Measurements from ENCODE around the gene ATIC. TPM values are rescaled to one million over a fixed set of nuclear protein-coding genes. Genes with fewer than 3 reads are reported as not detected.

ATIC gene
- total RNA-seq, 1 experiment from 2014 or later = 173 TPM

DNA sequence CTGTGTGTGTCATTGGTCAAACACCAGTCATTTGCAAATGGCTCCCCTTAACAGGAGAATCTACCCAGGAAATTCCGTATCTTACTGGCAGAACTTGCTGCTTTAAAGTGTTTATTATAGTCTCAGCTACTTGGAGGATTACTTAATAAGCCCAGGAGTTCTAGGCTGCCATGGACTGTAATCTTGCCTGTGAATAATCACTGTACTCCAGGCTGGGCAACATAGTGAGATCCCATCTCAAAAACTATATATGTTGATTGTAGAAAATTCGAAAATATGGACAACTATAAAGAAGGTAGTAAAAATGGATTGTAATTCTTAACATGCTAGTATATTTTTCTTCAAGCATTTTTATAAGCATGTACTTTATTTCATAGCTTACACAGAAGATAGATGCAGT lies 4.5 kb downstream of the ATIC start (continued):
- TF ChIP-seq, protein P1, sequence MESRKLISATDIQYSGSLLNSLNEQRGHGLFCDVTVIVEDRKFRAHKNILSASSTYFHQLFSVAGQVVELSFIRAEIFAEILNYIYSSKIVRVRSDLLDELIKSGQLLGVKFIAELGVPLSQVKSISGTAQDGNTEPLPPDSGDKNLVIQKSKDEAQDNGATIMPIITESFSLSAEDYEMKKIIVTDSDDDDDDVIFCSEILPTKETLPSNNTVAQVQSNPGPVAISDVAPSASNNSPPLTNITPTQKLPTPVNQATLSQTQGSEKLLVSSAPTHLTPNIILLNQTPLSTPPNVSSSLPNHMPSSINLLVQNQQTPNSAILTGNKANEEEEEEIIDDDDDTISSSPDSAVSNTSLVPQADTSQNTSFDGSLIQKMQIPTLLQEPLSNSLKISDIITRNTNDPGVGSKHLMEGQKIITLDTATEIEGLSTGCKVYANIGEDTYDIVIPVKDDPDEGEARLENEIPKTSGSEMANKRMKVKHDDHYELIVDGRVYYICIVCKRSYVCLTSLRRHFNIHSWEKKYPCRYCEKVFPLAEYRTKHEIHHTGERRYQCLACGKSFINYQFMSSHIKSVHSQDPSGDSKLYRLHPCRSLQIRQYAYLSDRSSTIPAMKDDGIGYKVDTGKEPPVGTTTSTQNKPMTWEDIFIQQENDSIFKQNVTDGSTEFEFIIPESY (IDR thresholded peaks at IDR 0.05; ENCODE audit: extremely low read depth, insufficient replicate concordance, low read length) = no peak
- TF ChIP-seq EZH2 (IDR thresholded peaks at IDR 0.05) = no peak
- no peak for TF ChIP-seq ZNF274 (IDR thresholded peaks at IDR 0.05; ENCODE audit: low read depth, low read length)
- TF ChIP-seq, protein P2, sequence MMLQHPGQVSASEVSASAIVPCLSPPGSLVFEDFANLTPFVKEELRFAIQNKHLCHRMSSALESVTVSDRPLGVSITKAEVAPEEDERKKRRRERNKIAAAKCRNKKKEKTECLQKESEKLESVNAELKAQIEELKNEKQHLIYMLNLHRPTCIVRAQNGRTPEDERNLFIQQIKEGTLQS (IDR thresholded peaks at IDR 0.05) = no peak
- no peak for TF ChIP-seq CBX3 (IDR thresholded peaks at IDR 0.05; ENCODE audit: low read depth)

DNA sequence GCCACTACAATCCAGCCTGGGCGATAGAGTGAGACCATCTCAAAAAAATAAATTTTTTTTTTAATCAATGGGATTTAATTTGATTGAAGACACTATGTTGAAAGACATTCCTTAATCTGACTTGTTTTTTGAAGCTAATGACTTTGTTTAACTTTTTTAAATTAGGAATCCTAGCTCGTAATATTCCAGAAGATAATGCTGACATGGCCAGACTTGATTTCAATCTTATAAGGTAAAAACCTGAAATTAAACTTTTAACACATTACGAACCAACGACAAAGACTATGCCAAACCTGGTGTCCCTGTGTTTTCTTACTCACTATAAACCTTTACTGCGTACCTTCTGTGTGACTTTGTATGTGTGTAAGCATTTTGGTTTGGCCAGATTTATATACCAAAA lies 7.6 kb downstream of the ATIC start:
- intact Hi-C loops (cut with micrococcal nuclease) = no loop called here
- H3K79me2 ChIP-seq (ENCODE audit: insufficient read depth, low read length) = peaks cover 93% of the 10 kb centered on the region
- no peak overlapping the region for H3K4me2 ChIP-seq (ENCODE audit: low read length)
- H3K36me3 ChIP-seq (ENCODE audit: control insufficient read depth in 1 of 2, insufficient read depth in 2 of 2, low read length in 2 of 2) = peaks cover 33 to 44% of the 10 kb centered on the region in 2 experiments
- no peak overlapping the region for H3K4me3 ChIP-seq (replicated peaks in 1 of 2; ENCODE audit: low read depth in 1 of 2, low read length in 2 of 2)
- no peak overlapping the region for H3K27ac ChIP-seq (ENCODE audit: low read depth, low read length)
- ChIA-PET RAD21 (ENCODE audit: low non-redundant PET in 1 of 2, low total read pairs in 2 of 2, uncharacterized antibody in 2 of 2, unreplicated experiment in 2 of 2) (no interaction called here), POLR2A (no interaction called here), CTCF (no interaction called here)
- no TSS peak for BruUV-seq (replicated peaks)
- TF ChIP-seq YY1 (IDR thresholded peaks at IDR 0.05; ENCODE audit: extremely low read depth, insufficient replicate concordance, low read depth, low read length) = no peak
- H4K20me1 ChIP-seq (ENCODE audit: insufficient read depth) = peaks cover 4% of the 10 kb centered on the region; the same call in 1 of the 2 replicates
- no peaks in the 10 kb centered on the region for H3K9me3 ChIP-seq (ENCODE audit: control insufficient read depth in 1 of 2, insufficient read depth in 1 of 2, low read depth in 1 of 2, low read length in 2 of 2)
- no peaks in the 10 kb centered on the region for H3K27me3 ChIP-seq (ENCODE audit: insufficient read depth, low read length)
- H3K9me2 ChIP-seq (ENCODE audit: insufficient read depth) = no peaks in the 10 kb centered on the region
- no peaks in the 10 kb centered on the region for H3K4me1 ChIP-seq (ENCODE audit: control insufficient read depth in 1 of 2, insufficient read depth in 2 of 2, low read length in 2 of 2)
- no peak overlapping the region for H2AFZ ChIP-seq (ENCODE audit: low read depth, low read length, poor library complexity, severe bottlenecking)
- ATAC-seq (no peak), DNase-seq (ENCODE audit: low read depth, low spot score) (no peak)
- H3K9ac ChIP-seq (ENCODE audit: low read length) = no peak overlapping the region

All from HCT116 (cell line).